HG02610 (cell line): ENCODE results near the gene ORC6.
"Not testable (repeated sequence)": the region's sequence is repeated elsewhere in the genome, so short reads cannot be mapped to it uniquely, and the experiment has no call there.

Source experiments
- ATAC-seq: cut with Tn5 transposase; IDR thresholded peaks from one replicate; pipeline ENCODE4 v1.9.1; 2021; ENCODE audit warnings: mild to moderate bottlenecking, moderate library complexity; ENCODE audit not compliant: unreplicated experiment

ORC6 gene, protein sequence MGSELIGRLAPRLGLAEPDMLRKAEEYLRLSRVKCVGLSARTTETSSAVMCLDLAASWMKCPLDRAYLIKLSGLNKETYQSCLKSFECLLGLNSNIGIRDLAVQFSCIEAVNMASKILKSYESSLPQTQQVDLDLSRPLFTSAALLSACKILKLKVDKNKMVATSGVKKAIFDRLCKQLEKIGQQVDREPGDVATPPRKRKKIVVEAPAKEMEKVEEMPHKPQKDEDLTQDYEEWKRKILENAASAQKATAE

DNA sequence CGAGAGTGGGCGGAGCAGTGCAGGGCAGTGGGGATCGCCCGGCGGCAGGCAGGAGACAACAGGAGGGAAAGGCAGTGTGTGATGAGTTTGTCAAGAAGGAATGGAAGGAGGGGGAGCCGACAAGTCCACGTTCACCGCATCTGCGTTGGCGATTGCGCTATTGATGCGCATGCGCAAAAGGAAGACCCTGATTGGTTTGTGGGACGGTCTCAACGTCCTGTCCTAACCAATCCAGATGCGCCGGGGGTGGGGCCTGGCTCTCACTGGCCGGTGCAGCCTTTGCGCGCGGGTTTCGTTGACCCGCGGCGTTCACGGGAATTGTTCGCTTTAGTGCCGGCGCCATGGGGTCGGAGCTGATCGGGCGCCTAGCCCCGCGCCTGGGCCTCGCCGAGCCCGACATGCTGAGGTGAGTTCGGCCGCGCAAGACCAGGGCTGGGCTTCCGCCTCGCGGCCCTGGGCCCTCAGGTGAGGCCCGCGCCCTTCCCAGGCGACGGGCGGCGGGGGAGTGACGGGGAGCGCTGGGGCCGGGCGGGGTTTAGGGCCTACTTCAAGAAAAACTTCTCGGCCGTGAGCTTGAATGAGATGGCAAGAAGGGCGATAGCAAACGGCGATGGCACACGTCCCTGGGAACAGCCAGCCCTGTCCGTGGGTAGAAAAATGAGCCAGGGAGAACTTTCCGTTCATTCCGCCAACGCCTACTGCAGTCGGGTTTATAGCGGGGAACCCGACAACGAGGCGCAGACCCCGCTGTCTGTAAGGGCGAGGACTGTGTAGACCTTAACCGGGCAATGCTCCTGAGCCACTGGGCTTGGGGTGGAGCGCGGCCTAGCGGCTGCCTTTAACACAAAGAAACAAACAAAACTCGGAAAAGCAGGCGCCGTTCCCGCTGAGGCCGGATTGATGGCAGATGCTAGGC lies at the start of gene ORC6:
TSS of gene ORC6 (plus strand) at position 295 of the 916 bp plus-strand sequence. CDS start at position 342, 47 bp downstream.
- peak; percentile 77 for ATAC-seq

DNA sequence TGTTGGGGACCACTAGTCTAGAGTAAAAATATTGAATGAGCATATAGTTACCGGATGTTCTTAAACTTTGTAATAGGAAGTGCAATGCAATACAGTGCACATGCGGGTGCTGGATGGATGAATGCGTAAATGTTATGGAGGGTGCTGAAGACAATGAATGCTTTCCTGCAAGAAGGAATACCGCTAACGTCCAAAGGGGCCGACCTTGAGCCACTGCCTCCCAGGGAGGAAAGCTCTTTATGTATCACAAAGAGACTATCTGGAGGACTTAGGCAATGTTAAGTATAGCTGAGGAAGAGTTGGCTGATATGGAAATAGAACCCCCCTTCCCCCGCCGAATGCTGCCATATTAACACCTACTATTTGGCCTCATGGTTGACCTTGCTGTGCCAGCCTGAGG lies 40.8 kb upstream of the ORC6 start:
- no peak for ATAC-seq

DNA sequence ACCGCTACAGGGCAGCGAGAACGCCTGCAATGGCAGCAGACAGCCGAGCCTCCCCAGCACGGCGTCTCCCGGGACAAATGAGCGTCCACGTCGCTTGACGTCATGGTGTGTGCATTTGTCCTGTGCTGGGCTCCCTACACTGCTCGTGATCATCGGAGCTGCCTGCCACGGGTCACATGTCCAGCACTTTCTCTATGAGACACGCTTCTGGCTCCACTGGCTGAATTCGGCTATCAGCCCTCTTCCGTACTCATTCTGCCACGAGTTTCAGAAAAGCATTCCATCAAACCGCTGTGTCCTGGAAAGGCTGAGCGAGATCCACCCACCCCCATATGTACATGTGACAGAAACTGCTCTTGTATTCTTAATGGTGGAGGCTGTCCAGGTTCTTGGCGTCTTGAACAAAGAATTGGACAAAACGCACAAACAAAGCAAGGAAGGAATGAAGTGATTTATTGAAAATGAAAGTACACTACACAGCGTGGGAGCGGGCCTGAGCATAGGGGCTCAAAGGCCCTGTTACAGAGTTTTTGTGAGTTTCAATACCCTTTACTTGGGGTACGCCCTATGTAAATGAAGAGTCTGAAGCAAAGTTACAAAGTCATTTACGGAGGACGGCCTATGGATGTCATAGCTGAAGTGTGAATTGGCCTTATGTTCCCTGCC lies 39.7 kb upstream of the ORC6 start:
- ATAC-seq, result no peak

DNA sequence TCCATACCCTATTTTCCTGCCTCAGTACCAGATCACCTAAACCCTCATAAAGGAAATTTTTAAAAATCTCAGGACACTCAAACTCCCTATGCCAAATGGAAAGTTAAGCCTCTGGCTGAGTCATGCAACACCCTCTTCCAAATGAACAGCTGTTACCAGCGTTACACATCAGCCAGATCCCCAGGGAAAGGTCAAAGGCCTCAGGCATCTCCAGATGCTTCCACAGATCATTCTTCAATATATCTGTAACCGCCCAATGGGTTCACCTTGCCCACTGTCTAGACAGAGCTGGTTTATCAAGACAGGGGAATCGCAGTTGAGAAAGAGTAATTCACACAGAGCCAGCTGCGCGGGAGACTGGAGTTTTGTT lies 39.2 kb upstream of the ORC6 start:
- ATAC-seq, result no peak

DNA sequence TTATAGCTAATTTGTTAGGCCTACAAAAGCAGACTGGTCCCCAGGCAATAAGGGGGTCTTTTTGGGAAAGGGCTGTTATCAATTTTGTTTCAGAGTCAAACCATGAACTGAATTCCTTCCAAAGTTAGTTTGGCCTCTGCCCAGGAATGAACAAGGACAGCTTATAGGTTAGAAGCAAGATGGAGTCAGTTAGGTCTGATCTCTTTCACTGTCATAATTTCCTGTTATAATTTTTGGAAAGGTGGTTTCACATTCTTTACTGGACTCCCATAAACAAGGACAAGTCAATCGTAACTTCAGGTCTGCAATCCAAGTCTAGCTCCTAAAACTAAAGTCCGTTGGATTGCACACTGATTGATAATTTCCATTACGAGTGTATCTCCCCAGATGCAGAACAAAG lies 38.2 kb upstream of the ORC6 start:
- ATAC-seq, result no peak

DNA sequence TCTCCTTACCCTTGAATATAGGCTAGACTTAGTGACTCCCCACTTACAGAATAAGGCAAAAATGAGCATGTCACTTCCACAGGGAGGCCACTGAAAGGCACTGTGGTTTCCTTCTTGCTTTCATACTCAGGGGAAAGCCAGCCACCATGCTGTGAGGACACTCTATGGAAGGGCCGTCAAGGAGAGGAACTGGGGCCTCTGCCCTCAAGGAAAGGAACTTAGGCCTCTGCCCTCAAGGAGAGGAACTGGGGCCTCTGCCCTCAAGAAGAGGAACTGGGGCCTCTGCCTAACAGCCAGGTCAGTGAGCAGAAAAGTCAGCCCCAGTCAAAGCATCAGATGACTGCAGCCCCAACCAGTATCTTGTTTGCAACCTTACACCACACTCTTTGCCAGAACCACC lies 30.5 kb upstream of the ORC6 start:
- ATAC-seq, result peak; percentile 94

DNA sequence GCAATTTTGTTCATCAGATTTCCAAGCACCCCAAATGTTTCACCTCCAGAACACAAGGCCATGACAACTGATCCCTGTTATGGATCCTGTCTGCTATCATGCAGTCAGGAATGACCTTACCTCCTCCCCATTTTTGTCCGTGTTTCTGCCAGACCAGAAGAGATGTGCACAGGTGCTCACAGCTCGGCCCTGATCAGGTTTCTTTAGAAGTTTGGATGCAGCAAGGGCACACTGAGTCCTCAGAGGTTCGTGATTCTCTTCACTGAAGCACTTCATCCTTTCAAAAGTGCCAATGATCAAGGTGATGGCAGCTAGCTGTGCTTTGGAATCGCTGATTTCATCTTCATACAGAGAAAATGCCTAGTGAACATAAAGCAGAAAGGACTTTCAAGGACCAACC lies 27.3 kb upstream of the ORC6 start:
- no peak for ATAC-seq

DNA sequence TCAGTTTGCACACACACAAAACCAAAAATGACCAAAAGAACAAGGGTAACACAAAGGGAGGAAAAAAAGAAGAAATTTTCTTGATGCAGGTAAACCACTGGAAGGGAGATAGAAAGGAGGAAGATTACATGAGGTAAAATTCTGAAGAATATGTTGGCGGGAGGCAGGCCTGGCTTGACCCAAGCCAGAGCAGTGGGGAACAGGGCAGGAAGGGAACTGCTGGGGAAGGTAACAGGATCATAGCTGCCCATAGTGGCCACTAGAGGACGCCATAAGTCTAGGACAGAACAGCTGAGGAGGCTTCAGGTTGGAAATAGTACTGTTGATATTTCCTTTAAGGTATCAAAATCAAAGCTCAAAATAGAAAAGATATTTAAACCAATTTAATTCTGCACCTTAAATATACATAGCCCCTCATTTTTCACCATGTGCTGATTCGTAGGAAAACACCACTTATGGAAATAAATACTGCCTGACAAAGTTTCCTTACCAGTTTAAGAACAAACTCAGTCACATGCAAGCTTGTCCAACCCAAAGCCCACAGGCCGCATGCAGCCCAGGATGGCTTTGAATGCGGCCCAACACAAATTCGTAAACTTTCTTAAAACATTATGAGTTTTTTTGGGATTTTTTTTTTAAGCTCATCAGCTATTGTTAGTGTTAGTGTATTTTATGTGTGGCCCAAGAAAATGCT lies 16.0 kb upstream of the ORC6 start:
- ATAC-seq, result peak; percentile 74

DNA sequence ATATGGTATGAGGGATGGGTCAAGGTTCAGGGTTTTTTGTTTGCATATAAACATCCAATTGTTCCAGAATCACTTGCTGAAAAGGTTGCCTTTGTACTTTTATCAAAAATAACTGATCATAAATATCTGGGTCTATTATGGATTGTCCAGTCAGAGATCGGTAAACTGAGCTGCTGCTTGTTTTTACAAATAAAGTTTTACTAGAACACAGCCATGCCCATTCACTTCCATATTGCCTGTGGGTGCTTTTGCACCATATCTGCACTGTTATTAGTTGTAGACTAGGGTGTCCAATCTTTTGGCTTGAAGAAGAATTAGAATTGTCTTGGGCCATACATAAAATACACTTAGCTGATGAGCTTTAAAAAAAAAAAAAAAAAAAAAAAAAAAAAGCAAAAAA lies 11.5 kb upstream of the ORC6 start:
- ATAC-seq, result not testable (repeated sequence)

DNA sequence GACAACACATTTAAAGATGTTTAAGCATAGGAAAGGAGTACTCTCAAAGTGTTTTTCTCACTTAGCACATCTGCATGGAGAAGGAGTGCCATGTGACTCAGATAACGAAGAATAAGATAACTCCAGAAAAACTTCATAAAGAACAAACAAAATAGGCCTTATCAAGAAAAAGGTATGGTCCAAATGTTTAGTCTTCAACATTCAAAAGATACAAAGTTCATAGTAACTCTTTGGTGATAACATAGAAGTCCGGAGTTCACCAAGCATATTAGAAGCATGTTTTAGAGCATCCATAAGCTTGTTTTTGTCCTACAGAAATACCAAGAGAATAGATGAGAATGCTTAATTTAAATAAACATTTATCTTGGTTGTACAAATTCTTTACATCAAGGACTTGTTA lies 7.6 kb upstream of the ORC6 start:
- not testable (repeated sequence) for ATAC-seq

DNA sequence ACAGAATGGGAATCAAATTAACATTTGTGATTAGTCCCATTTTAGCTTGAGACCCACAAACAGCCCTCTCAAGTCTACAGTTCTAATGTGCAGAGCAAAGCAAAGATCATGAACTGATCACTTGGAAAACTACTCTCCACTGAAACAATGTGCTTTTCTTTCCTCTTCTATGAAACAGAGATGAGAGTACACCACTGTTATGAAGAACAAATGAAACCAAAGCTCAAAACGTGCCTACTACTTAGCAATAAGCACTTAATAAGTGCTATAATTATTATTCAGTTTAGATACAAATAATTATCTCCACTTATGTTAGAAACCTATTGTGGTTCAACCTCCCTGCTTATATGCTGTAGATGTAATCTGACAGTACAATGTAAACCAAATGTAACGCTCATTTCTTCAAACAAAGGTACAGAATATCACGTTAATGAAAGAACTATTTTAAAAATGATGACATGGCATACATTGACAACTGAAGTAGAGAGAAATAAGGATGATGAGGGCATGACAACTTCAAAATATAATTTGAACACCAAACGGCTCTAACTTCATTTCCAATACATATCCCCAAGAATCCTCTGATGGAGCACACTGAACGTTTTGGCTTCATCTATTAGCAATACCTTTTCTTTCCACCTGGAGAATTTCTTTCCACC lies 2.5 kb upstream of the ORC6 start:
- ATAC-seq, result no peak

DNA sequence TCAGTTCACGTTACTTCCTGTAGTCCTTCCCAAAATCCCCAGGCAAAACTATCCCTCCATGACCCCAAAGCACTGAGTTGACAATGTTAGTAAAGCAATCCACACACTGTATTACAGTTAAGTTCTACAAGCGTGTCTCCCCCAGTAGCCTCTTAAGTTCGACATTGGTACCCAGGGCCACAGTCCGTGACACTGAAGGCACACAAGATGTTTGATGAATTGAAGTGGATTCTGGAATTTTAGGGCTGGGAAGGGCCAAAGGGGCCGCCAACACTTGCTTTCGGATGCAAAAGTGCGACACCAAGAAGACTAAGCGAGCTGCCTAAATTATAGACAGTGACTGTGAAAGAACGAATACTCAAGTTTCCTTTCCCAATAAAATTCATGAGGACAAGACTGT lies 2.0 kb upstream of the ORC6 start:
- no peak for ATAC-seq

DNA sequence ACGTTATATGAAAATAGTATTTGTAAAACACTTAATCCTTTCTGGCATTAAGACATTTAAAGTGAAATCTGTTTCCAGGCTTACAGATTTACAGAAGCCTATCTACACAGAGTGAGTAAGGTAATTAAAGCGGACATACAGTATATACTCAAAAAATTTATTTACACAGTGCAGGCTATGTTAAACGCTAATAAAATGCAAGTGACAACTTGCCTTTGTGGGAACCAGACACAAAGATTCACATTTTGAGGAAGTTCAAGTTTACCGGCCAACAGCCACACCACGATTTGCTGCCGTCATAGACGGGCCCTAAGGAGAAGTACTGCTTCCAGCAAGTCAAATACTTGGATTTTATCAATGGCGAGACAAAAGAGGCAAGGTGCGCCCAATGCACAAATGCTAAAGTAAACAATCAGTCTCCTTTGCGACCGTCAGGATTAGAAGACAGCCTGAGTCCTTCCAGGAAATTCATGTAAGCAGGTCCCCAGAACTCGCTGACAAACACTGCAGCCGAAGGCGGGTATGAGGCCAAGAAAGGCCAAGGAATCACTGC lies 1.3 kb upstream of the ORC6 start:
- no peak for ATAC-seq

DNA sequence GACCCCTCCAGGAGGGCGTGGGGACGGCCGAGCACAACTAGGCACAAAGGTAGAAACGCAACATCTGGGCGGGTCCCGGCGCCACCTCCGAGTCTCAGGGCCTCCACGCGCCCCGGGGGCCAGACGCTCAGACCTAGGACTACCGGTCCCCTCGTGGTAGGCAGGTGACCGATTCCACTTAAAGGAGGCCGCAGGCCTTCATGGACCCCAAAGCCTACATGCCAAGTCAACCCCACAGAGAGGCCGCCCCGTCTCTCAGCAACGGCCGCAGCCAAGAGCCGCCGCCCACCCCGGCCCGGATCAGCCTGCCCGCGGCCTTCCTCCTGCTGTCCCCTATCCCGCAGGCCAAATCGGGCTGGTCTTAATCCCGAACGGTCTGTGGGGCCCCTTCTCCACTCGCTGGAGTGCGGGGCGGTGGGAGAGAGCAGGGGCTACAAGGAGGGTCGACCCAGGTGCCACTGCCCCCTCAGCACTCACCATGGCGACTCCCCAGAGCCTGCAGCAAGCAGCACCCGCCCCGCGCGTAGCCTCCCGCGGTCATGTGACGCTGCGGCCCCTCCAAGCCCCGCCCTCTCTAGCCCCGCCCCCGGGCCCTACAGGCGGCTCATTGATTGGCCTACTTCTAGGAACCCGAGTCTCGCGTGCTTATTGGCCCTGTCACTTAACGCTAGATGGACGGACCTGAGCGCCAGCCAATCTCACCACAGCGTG lies 650 bp upstream of the ORC6 start, which contains the start of gene VPS35:
TSS of gene VPS35 (minus strand) at position 525 of the 711 bp plus-strand sequence. CDS start at position 480, 45 bp downstream.
- peak; percentile 88 for ATAC-seq

DNA sequence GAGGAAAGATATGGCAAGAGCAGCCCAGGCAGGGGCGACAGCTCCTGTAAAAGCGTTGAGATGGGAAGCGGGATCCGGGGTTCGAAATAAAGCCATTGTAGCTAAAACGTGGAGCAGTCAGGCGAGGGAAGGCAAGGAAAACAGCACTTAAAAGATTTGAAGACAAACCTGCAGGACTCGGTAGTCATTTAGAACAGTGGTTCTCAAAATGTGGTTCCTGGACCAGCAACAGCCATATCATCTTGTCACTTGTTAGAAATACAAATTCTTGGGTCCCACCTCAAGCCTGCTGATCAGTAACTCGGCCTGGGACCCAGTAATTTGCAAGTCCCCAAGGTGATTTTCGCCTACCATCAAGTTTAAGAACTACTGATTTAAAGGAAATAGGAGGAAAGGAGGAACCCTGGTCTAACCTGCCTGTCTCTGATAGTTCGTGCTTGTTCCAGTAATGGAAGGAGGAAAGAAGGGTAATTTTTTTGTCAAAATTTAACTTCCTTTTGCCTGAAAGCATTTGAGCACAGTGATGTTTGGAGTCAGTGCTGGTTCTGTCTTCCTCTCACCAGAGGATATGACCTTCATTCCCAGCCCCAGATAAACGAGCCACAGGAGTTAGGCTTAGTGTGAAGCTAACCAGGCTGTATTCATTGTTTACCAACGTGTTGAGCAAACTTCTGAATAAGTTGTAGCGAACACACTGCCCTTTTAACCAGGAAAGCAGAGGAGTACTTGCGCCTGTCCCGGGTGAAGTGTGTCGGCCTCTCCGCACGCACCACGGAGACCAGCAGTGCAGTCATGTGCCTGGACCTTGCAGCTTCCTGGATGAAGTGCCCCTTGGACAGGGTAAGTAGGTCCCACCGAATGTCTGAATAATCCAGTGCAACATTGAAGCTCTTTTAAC lies 1.1 kb downstream of the ORC6 start:
- ATAC-seq, result no peak

DNA sequence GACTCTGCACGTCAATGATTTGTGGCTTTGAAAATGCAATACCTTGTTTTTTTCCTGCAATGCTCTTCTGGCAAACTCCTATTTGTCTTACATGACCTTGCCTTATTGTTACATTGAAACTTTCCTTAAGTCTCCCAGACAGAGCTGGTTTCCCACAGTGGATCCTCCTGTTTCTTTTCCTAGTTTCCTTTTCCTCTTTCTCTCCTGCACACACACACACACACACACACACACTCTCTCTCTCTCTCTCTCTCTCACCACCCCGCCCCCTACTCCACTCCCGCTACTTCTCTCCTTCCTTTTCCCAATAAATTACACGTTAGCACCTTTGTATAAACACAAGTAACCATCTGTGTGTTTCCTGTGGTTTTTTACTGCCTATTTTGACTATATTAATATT lies 2.3 kb downstream of the ORC6 start:
- no peak for ATAC-seq

DNA sequence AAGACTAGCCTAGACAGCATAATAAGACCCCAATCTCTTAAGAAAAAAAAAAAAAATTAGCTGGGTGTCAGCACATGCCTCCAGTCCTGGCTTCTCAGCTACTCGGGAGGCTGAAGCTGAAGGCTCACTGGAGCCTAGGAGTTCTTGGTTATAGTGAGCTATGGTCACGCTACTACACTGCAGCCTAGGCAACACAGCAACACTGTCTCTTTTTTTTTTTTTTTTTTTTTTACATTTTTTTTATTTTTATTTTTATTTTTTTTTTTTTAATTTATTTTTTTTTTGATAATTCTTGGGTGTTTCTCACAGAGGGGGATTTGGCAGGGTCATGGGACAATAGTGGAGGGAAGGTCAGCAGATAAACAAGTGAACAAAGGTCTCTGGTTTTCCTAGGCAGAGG lies 4.1 kb downstream of the ORC6 start:
- ATAC-seq, result no peak

DNA sequence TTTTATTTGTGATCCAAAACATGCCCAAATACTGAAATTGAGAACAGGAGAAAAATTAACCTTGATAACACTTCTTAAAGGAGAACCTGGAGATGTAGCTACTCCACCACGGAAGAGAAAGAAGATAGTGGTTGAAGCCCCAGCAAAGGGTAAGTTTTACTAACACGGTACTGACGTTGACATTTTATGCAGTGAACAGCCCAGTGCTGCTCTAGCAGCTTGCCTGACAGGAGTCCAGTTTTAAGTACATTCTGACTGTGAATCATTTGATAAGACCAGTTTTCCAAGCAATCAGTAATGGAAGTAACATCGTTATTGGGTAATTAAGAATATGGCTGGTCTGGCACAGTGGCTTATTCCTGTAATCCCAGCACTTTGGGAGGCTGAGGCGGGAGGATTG lies 6.5 kb downstream of the ORC6 start:
- no peak for ATAC-seq

DNA sequence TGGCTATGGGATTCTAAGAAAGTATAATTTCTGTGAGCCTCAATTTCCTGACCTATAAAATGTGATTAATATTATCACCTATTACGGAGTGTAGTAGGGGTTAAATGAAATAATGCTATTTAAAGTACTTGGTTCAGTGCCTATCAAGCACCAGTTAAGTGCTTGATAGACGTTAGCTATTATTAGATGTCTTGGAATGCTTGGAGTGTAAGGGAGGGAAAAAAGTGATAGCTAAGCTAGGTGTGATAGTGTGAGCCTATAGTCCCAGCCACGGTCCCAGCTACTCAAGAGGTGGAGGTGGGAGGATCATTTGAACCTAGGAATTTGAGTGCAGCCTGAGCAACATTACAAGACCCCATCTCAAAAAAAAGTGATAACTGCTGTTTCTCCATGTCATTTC lies 7.5 kb downstream of the ORC6 start:
- ATAC-seq, result no peak
